Measurements from ENCODE around the gene FAM241A. TPM values are rescaled to one million over a fixed set of nuclear protein-coding genes. Genes with fewer than 3 reads are reported as not detected.
"Not testable (repeated sequence)": the region's sequence is repeated elsewhere in the genome, so short reads cannot be mapped to it uniquely, and the experiment has no call there.

FAM241A gene
- polyA plus RNA-seq, 10 donors, result 3.6 to 5.7 (median 4.4) TPM

DNA sequence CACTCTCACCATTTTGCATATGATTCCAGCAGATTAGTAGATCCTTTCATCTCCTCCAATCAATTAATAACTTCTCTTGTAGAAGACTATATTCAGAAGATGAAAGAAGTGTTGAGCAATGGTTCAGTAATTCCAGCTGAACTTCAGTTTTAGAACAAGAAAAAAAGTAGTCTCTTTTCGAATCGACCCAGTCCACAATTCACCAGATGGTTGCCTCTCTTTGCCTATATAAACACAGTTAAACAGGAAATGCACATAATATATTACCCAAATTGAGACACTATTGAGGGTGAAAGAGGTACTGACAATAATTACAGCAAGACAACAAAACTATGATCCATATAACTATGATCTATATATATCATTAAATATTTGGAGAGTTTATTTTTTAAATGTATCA lies 16.8 kb upstream of the FAM241A start:
- no peak for DNase-seq

GRCh38 chr4:112130906-112131305 lies 14.3 kb upstream of the FAM241A start:
- DNase-seq, result peak in 2 of 3 donors; percentile 52 to 55

- no peak for DNase-seq
Measured at GRCh38 chr4:112136551-112136950, 8.7 kb upstream of the FAM241A start.

- DNase-seq, result no peak
Measured at GRCh38 chr4:112138538-112138937, 6.7 kb upstream of the FAM241A start.

DNA sequence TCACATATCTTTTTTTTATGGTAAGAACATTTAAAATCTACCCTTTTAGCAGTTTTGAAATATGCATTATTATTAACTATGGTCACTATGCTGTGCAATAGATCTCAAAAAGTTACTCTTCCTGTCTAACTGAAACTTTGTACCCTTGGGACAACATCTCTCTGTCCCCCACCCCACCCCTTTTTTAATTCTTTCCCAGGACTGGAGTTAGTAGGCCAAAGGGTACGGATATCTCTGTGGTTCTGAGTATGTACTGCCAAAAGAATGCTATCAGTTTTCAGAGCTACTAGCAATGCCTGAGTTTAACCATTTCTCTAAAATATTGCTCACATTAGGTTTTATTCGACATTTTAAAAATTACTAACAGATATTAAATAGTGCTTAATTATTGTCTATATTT lies 4.7 kb upstream of the FAM241A start:
- no peak for DNase-seq

DNA sequence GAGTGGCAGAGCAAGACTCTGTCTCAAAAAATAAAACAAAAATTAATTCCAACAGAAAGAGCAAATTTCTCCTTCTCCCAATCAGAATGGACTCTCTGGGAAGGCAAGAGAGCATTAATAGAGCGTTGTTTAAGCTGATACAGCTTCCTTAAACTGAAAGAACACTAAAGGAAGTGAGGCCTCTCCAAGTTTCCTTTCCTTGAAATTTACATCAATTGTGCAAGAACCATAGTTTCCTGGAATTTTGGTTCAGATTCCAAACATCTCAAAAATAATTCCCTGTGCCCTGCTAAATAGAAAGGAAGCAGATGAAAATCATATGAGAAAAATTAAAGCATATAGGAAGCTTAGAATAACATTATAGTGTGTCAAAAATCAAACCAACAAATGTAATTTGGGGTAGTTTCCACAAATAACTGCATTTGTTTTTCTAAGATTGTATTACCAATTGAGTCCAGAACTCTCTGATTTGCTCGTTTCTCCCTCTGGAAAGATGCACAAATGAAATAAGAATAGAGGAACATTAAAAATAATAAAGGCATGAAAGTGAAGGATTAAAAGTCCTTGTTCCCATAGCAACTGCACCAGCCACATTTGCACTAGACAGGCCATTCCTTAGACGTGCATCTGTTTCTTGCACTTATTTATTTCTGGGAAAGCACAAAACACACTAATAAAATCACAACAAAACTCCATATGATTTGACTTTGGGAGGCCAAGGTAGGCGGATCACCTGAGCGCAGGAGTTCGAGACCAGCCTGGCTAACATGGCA lies 3.7 kb upstream of the FAM241A start:
- peak in 1 of 3 donors; percentile 61 for DNase-seq

GRCh38 chr4:112142182-112142581 lies 3.1 kb upstream of the FAM241A start:
- peak in 1 of 3 donors; percentile 44 for DNase-seq

DNA sequence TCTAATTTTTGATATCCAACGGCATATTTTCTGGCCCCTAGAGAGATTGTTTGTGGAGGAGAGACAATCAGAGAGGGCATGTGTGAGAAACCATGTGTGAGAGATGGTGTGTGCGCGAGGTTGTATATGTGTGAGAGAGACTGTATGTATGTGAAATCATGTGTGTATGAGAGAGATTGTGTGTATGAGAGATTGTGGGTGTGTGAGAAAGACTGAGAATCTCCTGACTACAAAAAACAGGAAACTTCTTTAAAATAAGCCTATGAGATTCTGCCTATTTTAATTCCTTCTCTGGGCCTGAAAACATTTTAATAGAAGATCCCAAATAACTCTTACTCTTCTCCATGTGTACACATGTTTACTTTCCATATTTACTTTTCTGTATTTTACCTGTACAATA lies 1.5 kb upstream of the FAM241A start:
- no peak for DNase-seq

DNA sequence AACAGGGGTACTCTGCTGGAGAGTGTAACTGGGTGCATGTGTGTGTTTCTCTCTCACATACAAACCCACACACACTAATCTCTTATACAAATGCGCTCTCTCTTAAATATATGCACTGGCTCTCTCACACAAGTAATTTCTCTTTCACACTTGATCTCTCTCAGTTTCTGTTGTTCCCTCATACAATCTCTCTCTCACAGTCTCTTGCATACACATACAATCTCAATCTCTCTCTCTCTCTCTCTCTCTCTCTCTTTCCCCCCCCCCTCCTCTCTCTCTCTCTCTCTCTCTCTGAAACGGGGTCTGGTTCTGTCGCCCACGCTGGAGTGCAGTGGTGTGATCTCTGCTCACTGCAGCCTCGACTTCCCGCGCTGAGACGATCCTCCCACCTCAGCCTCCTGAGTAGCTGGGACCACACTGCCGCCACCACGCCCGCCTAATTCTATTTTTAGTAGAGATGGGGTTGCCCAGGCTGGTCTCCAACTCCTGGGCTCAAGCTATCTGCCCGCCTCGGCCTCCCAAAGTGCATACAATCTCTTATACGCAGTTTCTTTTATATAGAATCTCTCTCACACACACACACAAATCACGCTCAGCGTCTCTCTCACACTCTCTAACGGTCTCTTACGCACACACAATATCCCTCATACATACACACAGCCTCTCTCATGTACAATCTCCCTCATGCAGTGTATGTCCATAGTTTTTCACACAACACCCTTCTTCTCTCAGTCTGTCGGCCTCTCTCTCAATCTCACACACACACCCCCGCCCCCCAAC lies 518 bp upstream of the FAM241A start:
- no peak for DNase-seq

- DNase-seq, result peak in 2 of 3 donors; percentile 39 to 76
Measured at GRCh38 chr4:112145790-112146501, 692 bp downstream of the FAM241A start.

DNA sequence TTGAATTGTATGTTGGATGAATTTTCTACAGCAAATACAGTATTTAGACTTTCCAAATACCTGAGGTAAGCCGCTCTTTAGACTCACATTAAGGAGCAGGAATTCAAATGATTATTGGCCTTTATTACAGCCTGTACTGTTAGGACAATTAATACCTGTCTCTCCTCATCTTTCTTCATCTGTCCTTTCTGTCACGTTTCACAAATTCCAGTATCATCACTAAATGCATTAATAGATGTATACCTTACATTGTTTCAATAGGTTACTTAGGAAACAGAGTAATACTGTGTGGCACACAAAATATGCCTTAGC lies 1.2 kb downstream of the FAM241A start:
- DNase-seq, result no peak

DNA sequence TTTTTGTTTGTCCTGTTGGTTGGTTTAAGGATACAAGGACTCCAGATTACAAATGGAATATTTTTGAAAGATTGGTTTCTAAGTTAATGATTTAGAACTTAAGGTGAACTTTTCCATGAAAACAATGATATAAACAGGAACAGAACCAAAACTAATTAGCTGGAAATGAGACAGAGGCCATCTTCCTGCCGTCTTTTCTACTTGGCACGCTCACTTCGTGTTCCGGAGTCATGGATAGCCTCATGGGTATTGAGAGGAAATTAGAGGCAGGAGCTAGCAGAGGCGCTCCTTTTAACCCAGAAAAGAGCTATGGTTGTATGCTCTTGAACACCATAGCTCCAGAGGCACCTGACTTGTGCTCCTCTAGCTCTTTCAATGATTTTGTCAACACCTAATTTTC lies 2.4 kb downstream of the FAM241A start:
- DNase-seq, result peak in 1 of 3 donors; percentile 57

DNA sequence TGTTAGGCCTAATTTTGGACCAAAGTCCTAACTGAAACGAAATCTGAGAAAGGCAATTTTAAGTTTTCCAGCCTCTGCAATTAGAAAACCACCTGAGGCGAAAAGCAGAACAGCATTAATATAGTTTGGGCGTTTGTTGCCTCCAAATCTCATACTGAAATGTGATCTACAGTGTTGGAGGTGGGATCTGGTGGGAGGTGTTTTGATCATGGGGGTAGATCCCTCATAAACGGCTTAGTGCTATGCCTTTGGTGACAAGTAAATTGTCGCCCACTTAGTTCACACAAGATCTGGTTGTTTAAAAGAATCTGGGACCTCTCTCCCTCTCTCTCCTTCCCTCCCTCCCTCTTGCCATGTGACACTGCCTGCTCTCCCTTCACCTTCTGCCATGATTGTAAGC lies 5.7 kb downstream of the FAM241A start:
- DNase-seq, result no peak

DNA sequence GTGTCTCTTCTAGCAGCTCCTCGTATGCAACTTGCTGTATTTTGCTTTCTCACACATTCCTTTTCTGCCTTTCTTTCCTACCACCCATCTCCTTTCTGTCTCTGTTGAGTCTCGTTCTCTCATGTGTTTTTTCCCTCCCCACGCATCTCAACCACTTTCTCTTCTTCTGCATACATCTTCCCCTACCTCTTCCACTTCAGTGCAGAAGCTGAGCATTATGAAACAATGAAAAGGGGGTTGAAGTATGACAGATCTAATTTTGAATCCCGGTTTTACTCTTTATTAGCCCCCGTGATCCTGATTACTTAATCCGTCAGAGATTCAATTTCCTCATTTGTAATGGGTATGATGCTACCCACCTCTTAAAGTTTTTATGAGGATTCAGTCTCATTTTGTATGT lies 7.3 kb downstream of the FAM241A start:
- DNase-seq, result no peak

- DNase-seq, result no peak
Measured at GRCh38 chr4:112153211-112153791, 8.0 kb downstream of the FAM241A start.

- DNase-seq, result no peak
Measured at GRCh38 chr4:112156112-112156511, 10.9 kb downstream of the FAM241A start.

DNA sequence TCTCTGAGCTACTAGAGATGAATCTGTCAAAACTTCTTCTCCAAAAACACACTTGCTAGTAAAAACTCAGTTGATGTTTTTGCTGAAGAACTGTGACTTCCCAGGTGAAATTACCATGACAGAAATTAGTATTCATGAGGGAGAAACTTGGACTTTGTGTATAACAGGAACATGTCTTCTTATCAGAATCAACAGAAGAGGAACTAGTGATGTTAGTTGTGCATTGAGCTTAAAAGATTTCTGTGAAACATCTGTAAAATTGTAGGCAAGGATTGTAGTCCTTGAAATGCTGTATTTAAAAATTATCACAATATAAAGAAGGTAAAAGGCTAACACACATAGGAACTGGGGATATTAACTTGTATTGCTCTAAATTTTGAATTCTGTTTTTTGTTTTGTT lies 11.3 kb downstream of the FAM241A start:
- no peak for DNase-seq

DNA sequence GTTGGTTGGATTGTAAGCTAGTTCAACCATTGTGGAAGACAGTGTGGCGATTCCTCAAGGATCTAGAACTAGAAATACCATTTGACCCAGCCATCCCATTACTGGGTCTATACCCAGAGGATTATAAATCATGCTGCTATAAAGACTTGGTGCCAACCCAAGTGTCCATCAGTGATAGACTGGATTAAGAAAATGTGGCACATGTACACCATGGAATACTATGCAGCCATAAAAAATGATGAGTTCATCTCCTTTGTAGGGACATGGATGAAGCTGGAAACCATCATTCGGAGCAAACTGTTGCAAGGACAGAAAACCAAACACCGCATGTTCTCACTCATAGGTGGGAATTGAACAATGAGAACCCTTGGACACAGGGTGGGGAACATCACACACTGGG lies 18.5 kb downstream of the FAM241A start:
- DNase-seq, result not testable (repeated sequence)

DNA sequence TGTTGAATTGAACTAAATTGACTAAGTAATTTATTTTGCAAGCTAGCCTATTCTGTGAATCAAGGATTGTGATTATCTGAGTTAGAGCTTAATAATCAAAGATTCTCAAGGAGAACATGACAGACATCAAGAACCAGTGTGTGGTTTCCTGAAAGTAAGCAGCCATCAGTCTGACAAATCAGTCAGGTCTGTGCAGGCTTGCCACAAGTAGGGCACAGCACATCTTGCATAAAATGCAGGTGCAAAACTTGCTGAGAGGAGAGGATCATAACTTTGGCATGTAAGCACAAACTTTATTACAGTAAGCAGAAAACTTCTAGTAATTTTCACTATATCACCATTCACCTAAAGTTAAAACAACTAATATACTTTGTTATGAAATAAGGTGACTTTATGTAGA lies 22.5 kb downstream of the FAM241A start:
- no peak for DNase-seq

GRCh38 chr4:112168719-112169500 lies 23.7 kb downstream of the FAM241A start:
- no peak for DNase-seq

DNA sequence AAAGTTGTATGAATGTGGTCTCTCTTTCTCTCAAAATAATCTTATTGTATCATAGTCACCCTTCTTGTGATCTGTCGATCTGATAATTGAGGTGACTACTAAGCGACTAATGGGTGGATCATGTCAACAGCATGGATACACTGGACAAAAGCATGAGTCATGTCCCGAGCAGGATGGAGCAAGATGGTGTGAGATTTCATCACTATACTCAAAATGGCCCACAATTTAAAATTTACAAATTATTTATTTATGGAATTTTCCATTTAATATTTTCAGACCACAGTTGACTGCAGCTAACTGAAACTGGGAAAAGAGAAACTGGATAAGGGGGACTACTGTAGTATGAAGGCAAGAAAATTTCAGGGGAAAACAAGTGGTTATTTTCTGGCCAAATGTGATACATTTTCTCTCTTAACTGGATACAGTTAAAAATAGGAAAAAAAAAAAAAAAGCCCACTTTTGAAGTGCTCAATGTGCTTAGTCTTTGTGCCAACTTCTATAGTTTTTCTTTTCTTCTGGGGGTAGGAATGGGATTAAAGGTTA lies 25.3 kb downstream of the FAM241A start:
- peak in 1 of 3 donors; percentile 72 for DNase-seq

Measured in muscle of back (tissue), 11 donors.